GM23338 (cell line): ENCODE results near the gene PDGFC. TPM values are rescaled to one million over a fixed set of nuclear protein-coding genes. Genes with fewer than 3 reads are reported as not detected.

Experiments
- ATAC-seq: fragments of 200-7000 bp; cut with Tn5 transposase; 3 replicates; pipeline ENCODE4 v1.9.1; 2020
- DNase-seq: peaks from one replicate; pipeline ENCODE4 v3.0.0-alpha.2; 2015; ENCODE audit warnings: low spot score
- H2AFZ ChIP-seq: fragments of 200-600 bp; sonication (generic); 2 replicates; pipeline ENCODE4 v1.8.0; 2016; ENCODE audit warnings: antibody characterized with exemption, mild to moderate bottlenecking, moderate library complexity
- H3F3A ChIP-seq: fragments of 200-600 bp; sonication (generic); replicated peaks from 2 replicates; pipeline ENCODE4 v1.8.0; 2017; ENCODE audit warnings: antibody characterized with exemption, mixed run types, low read depth
- H3K27ac ChIP-seq: fragments of 200-600 bp; sonication (generic); 2 replicates; pipeline ENCODE4 v1.6.1; 2016; ENCODE audit warnings: low read depth
- H3K27me3 ChIP-seq: fragments of 200-600 bp; sonication (generic); 2 replicates; pipeline ENCODE4 v1.8.0; 2016; ENCODE audit warnings: mild to moderate bottlenecking, mixed run types, moderate library complexity; ENCODE audit not compliant: insufficient read depth
- H3K36me3 ChIP-seq: fragments of 200-600 bp; sonication (generic); 2 replicates; pipeline ENCODE4 v1.8.0; 2016; ENCODE audit warnings: mild to moderate bottlenecking; ENCODE audit not compliant: insufficient read depth
- H3K4me1 ChIP-seq: fragments of 200-600 bp; sonication (generic); 2 replicates; pipeline ENCODE4 v1.8.0; 2016; ENCODE audit warnings: mild to moderate bottlenecking, moderate library complexity; ENCODE audit not compliant: insufficient read depth
- H3K4me2 ChIP-seq: fragments of 200-600 bp; sonication (generic); 2 replicates; pipeline ENCODE4 v1.7.1; 2017; ENCODE audit warnings: mixed run types
- H3K4me3 ChIP-seq: fragments of 200-600 bp; sonication (generic); 2 replicates; pipeline ENCODE4 v1.6.1; 2016; ENCODE audit warnings: mixed run types
- H3K79me2 ChIP-seq: fragments of 200-600 bp; sonication (generic); replicated peaks from 2 replicates; pipeline ENCODE4 v1.8.0; 2017; ENCODE audit warnings: mild to moderate bottlenecking; ENCODE audit not compliant: insufficient read depth
- H3K9me2 ChIP-seq: fragments of 200-600 bp; sonication (generic); 2 replicates; pipeline ENCODE4 v1.8.0; 2017; ENCODE audit not compliant: insufficient read depth
- H4K20me1 ChIP-seq: fragments of 200-600 bp; sonication (generic); replicated peaks from 2 replicates; pipeline ENCODE4 v1.8.0; 2017; ENCODE audit warnings: mild to moderate bottlenecking; ENCODE audit not compliant: insufficient read depth
- H3K27ac Mint-ChIP-seq: 2 replicates; pipeline ENCODE4 v1.8.0; 2020; ENCODE audit warnings: inconsistent platforms, mild to moderate bottlenecking, moderate library complexity, mixed read lengths
- H3K27me3 Mint-ChIP-seq: 3 replicates; pipeline ENCODE4 v1.8.0; 2022; ENCODE audit warnings: low read depth, mild to moderate bottlenecking, moderate library complexity, mixed read lengths, inconsistent platforms; ENCODE audit not compliant: insufficient read depth, poor library complexity
- H3K36me3 Mint-ChIP-seq: 3 replicates; pipeline ENCODE4 v1.8.0; 2021; ENCODE audit warnings: low read depth, mild to moderate bottlenecking, inconsistent platforms, moderate library complexity, mixed read lengths
- H3K4me1 Mint-ChIP-seq: 3 replicates; pipeline ENCODE4 v1.8.0; 2020; ENCODE audit warnings: mild to moderate bottlenecking, inconsistent platforms, mixed read lengths
- H3K4me3 Mint-ChIP-seq: 3 replicates; pipeline ENCODE4 v1.8.0; 2021; ENCODE audit warnings: moderate library complexity, mild to moderate bottlenecking, inconsistent platforms, mixed read lengths
- H3K9me3 Mint-ChIP-seq: 3 replicates; pipeline ENCODE4 v1.8.0; 2020; ENCODE audit warnings: moderate library complexity, mild to moderate bottlenecking, inconsistent platforms, mixed read lengths
- CREB1 ChIP-seq: fragments of 250-450 bp; sonication (Bioruptor Pico); IDR thresholded peaks from 2 replicates; pipeline ENCODE4 v1.5.0; 2020; ENCODE audit warnings: low read depth, mild to moderate bottlenecking, moderate library complexity
- EZH2 ChIP-seq: fragments of 200-600 bp; sonication (generic); IDR thresholded peaks from one replicate; pipeline ENCODE4 v1.8.0; 2017; ENCODE audit warnings: antibody characterized with exemption, mild to moderate bottlenecking, low read depth; ENCODE audit not compliant: unreplicated experiment
- EZH2phosphoT487 ChIP-seq: fragments of 200-600 bp; sonication (generic); IDR thresholded peaks from one replicate; pipeline ENCODE4 v1.8.1; 2018; ENCODE audit warnings: antibody characterized with exemption; ENCODE audit not compliant: unreplicated experiment
- JUNB ChIP-seq: IDR thresholded peaks from one replicate; pipeline ENCODE4 v1.6.1; 2016; ENCODE audit warnings: antibody characterized with exemption; ENCODE audit not compliant: unreplicated experiment
- NANOG ChIP-seq: IDR thresholded peaks from 2 replicates; pipeline ENCODE4 v1.6.1; 2016; ENCODE audit warnings: antibody characterized with exemption, borderline replicate concordance
- POLR2AphosphoS5 ChIP-seq: IDR thresholded peaks from 2 replicates; pipeline ENCODE4 v1.6.1; 2016; ENCODE audit warnings: antibody characterized with exemption, low read depth
- STAT1 ChIP-seq: IDR thresholded peaks from one replicate; pipeline ENCODE4 v1.6.1; 2016; ENCODE audit warnings: antibody characterized with exemption; ENCODE audit not compliant: unreplicated experiment
- ZNF114 ChIP-seq: fragments of 250-450 bp; sonication (Bioruptor Pico); IDR thresholded peaks from 2 replicates; pipeline ENCODE4 v1.5.0; 2020; ENCODE audit warnings: mild to moderate bottlenecking, moderate library complexity
- ZNF331 ChIP-seq: fragments of 250-450 bp; sonication (Bioruptor Pico); IDR thresholded peaks from 2 replicates; pipeline ENCODE4 v1.5.0; 2020; ENCODE audit warnings: low read depth, mild to moderate bottlenecking, moderate library complexity
- polyA plus RNA-seq: library from polyadenylated mRNA; unstranded; fragments of >200 nt; fragmentation: Nextera tagmentation; extraction: Ambion mirVana; gene quantifications from 2 replicates; pipeline ENCODE4 v1.2.1, GENCODE V29; 2016
- total RNA-seq: library from RNA; depleted of rRNA; stranded (reverse); fragments of >200 nt; shearing (Covaris generic); gene quantifications from 2 replicates; pipeline ENCODE4 v1.2.3, GENCODE V29; 2014
- TF ChIP-seq, protein P1 (sequence below): fragments of 250-450 bp; sonication (Bioruptor Pico); IDR thresholded peaks from 2 replicates; pipeline ENCODE4 v1.5.0; 2020; ENCODE audit warnings: mild to moderate bottlenecking, moderate library complexity
- TF ChIP-seq, protein P2 (sequence below): IDR thresholded peaks from 2 replicates; pipeline ENCODE4 v1.6.1; 2016; ENCODE audit warnings: antibody characterized with exemption
- TF ChIP-seq, protein P3 (sequence below): IDR thresholded peaks from one replicate; pipeline ENCODE4 v1.6.1; 2018; ENCODE audit warnings: antibody characterized with exemption; ENCODE audit not compliant: unreplicated experiment
- TF ChIP-seq, protein P4 (sequence below), 2 experiments: fragments of 200-600 bp in 1 of 2; sonication (generic) in 1 of 2; conservative IDR thresholded peaks; 2 replicates each; pipeline versions ENCODE4 v1.5.1 to v1.6.1; 2016 to 2017; ENCODE audit warnings: antibody characterized with exemption in 2 of 2, low read depth in 2 of 2, mild to moderate bottlenecking in 2 of 2, moderate library complexity in 1 of 2

Gene PDGFC
- total and polyA plus RNA-seq, 2 experiments from 2014 or later, result 1.3 to 3.4 TPM

DNA sequence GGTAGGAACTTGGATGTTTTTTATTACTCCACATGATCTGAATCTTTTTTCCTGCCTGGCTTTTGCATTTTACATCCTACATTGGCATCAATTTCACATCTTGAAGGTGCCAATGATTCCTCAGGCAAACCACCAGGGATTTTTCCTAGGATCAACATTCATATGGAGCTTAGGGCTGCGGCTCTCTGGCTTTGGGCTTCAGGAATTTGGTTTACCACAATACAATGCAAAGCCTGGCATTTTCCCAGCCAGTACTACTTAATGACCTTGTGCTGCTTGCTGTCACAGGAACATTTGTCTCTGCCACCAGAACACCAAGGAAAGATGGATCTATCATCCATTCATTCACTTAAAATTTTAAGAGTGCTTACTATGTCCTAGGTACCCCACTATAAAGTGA, 180.7 kb downstream of the PDGFC start:
- Mint-ChIP-seq H3K9me3 (no peaks in the 10 kb centered on the region), H3K36me3 (no peaks in the 10 kb centered on the region), H3K27ac (no peak overlapping the region), H3K4me3 (no peak overlapping the region), H3K4me1 (peaks cover 7% of the 10 kb centered on the region; the same call in 2 of the 3 replicates), H3K27me3 (no peaks in the 10 kb centered on the region)
- peak; percentile 84 for ATAC-seq
- H3K36me3 ChIP-seq, result no peaks in the 10 kb centered on the region
- H3K4me3 ChIP-seq, result no peak overlapping the region
- no peaks in the 10 kb centered on the region for H3F3A ChIP-seq
- H3K9me2 ChIP-seq, result no peaks in the 10 kb centered on the region
- TF ChIP-seq, protein P1, sequence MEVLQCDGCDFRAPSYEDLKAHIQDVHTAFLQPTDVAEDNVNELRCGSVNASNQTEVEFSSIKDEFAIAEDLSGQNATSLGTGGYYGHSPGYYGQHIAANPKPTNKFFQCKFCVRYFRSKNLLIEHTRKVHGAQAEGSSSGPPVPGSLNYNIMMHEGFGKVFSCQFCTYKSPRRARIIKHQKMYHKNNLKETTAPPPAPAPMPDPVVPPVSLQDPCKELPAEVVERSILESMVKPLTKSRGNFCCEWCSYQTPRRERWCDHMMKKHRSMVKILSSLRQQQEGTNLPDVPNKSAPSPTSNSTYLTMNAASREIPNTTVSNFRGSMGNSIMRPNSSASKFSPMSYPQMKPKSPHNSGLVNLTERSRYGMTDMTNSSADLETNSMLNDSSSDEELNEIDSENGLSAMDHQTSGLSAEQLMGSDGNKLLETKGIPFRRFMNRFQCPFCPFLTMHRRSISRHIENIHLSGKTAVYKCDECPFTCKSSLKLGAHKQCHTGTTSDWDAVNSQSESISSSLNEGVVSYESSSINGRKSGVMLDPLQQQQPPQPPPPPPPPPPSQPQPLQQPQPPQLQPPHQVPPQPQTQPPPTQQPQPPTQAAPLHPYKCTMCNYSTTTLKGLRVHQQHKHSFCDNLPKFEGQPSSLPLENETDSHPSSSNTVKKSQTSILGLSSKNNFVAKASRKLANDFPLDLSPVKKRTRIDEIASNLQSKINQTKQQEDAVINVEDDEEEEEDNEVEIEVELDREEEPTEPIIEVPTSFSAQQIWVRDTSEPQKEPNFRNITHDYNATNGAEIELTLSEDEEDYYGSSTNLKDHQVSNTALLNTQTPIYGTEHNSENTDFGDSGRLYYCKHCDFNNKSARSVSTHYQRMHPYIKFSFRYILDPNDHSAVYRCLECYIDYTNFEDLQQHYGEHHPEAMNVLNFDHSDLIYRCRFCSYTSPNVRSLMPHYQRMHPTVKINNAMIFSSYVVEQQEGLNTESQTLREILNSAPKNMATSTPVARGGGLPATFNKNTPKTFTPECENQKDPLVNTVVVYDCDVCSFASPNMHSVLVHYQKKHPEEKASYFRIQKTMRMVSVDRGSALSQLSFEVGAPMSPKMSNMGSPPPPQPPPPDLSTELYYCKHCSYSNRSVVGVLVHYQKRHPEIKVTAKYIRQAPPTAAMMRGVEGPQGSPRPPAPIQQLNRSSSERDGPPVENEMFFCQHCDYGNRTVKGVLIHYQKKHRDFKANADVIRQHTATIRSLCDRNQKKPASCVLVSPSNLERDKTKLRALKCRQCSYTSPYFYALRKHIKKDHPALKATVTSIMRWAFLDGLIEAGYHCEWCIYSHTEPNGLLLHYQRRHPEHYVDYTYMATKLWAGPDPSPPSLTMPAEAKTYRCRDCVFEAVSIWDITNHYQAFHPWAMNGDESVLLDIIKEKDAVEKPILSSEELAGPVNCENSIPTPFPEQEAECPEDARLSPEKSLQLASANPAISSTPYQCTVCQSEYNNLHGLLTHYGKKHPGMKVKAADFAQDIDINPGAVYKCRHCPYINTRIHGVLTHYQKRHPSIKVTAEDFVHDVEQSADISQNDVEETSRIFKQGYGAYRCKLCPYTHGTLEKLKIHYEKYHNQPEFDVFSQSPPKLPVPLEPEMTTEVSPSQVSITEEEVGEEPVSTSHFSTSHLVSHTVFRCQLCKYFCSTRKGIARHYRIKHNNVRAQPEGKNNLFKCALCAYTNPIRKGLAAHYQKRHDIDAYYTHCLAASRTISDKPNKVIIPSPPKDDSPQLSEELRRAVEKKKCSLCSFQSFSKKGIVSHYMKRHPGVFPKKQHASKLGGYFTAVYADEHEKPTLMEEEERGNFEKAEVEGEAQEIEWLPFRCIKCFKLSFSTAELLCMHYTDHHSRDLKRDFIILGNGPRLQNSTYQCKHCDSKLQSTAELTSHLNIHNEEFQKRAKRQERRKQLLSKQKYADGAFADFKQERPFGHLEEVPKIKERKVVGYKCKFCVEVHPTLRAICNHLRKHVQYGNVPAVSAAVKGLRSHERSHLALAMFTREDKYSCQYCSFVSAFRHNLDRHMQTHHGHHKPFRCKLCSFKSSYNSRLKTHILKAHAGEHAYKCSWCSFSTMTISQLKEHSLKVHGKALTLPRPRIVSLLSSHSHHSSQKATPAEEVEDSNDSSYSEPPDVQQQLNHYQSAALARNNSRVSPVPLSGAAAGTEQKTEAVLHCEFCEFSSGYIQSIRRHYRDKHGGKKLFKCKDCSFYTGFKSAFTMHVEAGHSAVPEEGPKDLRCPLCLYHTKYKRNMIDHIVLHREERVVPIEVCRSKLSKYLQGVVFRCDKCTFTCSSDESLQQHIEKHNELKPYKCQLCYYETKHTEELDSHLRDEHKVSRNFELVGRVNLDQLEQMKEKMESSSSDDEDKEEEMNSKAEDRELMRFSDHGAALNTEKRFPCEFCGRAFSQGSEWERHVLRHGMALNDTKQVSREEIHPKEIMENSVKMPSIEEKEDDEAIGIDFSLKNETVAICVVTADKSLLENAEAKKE, result no peak
- TF ChIP-seq CREB1 (no peak), EZH2 (no peak), NANOG (no peak), JUNB (no peak), ZNF331 (CRISPR knock-in tag) (no peak), STAT1 (no peak), POLR2AphosphoS5 (no peak), ZNF114 (CRISPR knock-in tag) (no peak), EZH2phosphoT487 (no peak)
- TF ChIP-seq, protein P2, sequence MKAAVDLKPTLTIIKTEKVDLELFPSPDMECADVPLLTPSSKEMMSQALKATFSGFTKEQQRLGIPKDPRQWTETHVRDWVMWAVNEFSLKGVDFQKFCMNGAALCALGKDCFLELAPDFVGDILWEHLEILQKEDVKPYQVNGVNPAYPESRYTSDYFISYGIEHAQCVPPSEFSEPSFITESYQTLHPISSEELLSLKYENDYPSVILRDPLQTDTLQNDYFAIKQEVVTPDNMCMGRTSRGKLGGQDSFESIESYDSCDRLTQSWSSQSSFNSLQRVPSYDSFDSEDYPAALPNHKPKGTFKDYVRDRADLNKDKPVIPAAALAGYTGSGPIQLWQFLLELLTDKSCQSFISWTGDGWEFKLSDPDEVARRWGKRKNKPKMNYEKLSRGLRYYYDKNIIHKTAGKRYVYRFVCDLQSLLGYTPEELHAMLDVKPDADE, result no peak
- TF ChIP-seq, protein P3, sequence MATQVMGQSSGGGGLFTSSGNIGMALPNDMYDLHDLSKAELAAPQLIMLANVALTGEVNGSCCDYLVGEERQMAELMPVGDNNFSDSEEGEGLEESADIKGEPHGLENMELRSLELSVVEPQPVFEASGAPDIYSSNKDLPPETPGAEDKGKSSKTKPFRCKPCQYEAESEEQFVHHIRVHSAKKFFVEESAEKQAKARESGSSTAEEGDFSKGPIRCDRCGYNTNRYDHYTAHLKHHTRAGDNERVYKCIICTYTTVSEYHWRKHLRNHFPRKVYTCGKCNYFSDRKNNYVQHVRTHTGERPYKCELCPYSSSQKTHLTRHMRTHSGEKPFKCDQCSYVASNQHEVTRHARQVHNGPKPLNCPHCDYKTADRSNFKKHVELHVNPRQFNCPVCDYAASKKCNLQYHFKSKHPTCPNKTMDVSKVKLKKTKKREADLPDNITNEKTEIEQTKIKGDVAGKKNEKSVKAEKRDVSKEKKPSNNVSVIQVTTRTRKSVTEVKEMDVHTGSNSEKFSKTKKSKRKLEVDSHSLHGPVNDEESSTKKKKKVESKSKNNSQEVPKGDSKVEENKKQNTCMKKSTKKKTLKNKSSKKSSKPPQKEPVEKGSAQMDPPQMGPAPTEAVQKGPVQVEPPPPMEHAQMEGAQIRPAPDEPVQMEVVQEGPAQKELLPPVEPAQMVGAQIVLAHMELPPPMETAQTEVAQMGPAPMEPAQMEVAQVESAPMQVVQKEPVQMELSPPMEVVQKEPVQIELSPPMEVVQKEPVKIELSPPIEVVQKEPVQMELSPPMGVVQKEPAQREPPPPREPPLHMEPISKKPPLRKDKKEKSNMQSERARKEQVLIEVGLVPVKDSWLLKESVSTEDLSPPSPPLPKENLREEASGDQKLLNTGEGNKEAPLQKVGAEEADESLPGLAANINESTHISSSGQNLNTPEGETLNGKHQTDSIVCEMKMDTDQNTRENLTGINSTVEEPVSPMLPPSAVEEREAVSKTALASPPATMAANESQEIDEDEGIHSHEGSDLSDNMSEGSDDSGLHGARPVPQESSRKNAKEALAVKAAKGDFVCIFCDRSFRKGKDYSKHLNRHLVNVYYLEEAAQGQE, result no peak
- TF ChIP-seq, protein P4, sequence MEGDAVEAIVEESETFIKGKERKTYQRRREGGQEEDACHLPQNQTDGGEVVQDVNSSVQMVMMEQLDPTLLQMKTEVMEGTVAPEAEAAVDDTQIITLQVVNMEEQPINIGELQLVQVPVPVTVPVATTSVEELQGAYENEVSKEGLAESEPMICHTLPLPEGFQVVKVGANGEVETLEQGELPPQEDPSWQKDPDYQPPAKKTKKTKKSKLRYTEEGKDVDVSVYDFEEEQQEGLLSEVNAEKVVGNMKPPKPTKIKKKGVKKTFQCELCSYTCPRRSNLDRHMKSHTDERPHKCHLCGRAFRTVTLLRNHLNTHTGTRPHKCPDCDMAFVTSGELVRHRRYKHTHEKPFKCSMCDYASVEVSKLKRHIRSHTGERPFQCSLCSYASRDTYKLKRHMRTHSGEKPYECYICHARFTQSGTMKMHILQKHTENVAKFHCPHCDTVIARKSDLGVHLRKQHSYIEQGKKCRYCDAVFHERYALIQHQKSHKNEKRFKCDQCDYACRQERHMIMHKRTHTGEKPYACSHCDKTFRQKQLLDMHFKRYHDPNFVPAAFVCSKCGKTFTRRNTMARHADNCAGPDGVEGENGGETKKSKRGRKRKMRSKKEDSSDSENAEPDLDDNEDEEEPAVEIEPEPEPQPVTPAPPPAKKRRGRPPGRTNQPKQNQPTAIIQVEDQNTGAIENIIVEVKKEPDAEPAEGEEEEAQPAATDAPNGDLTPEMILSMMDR (conservative IDR thresholded peaks at IDR 0.05; ENCODE audit: low read depth in 2 of 2), result no peak
- peaks cover 7% of the 10 kb centered on the region; the same call in 1 of the 2 replicates for H3K4me1 ChIP-seq
- H3K79me2 ChIP-seq, result no peaks in the 10 kb centered on the region
- H3K27ac ChIP-seq, result no peak overlapping the region
- H3K4me2 ChIP-seq, result no peak overlapping the region
- no peaks in the 10 kb centered on the region for H4K20me1 ChIP-seq
- peak; percentile 53 for DNase-seq
- no peak overlapping the region for H2AFZ ChIP-seq
- no peaks in the 10 kb centered on the region for H3K27me3 ChIP-seq
